M059J (cell line): Measurements from ENCODE around the gene BOLA2. TPM values are rescaled to one million over a fixed set of nuclear protein-coding genes. Genes with fewer than 3 reads are reported as not detected.
"Not testable (repeated sequence)": the region's sequence is repeated elsewhere in the genome, so short reads cannot be mapped to it uniquely, and the experiment has no call there.

ENCODE experiments used
- DNase-seq: peaks from one replicate; pipeline ENCODE4 v3.0.0-alpha.2; 2012; ENCODE audit warnings: low read depth
- total RNA-seq: library from RNA; depleted of rRNA; stranded (reverse); fragments of >200 nt; shearing (Covaris generic); gene quantifications from 2 replicates; pipeline ENCODE4 v1.2.3, GENCODE V29; 2014; rRNA removed

Gene BOLA2
- 19.6 and 27.0 TPM in 2 replicates for total RNA-seq

DNA sequence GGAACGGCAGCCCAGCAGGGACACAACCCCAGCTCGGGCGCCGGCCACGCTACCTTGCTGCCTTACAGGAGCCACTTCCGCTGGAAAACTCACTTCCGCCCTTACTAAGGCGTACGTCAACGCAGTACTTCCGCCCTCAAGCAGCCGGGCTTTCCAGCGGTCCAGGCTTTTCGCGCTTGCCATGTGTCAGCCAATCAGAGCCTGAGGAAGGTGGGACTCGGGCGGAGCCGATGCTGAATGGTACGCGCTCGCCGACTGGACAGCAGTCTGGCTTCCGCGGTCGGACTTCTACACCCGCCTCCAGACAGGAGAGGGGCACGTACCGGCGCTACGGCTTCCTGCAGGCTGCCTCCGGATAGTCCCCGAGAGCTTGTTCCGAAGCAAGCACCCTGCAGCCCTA lies at the start of gene BOLA2, which contains the start of gene SLX1B:
Gene BOLA2, minus strand, starts transcription at position 83 of the 400 bp plus-strand sequence. CDS start 98 bp downstream, outside the sequence.
Gene SLX1B, plus strand, starts transcription at position 265 of the 400 bp plus-strand sequence.
- DNase-seq = not testable (repeated sequence)

DNA sequence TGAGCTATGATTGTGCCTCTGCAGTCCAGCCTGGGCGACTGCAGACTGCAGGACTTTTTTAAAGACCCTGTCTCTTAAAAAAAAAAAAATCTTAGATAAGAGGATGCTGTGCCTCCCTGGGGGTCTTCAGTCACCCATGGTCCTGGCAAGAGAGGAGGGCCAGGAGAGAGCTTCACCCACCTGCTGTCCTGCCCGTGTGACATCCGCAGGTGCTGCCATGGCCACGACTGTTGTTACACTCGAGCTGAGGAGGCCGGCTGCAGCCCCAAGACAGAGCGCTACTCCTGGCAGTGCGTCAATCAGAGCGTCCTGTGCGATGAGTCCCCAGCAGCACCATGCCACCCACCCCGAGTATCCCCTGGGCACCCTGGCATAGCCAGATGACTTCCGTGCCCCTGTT lies 28.1 kb upstream of the BOLA2 start:
- not testable (repeated sequence) for DNase-seq

DNA sequence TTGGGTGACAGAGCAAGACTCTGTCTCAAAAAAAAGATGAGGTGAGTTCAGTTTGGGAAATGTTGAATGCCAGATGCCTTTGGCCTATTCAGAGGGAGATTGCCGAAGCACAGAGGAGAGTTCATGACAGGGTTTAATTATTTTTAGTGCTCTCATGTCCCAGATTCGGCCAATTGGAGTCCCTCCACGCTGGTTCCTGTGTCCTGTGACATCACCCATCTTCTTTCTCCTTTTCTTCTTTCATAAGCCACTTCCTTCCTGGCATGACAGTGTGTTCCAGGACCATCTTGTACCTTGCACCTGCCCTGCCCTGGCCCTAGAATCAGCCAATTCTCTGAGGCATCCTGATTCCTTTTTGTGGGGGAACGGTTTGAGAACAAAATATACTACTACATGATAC lies 17.9 kb upstream of the BOLA2 start:
- not testable (repeated sequence) for DNase-seq

DNA sequence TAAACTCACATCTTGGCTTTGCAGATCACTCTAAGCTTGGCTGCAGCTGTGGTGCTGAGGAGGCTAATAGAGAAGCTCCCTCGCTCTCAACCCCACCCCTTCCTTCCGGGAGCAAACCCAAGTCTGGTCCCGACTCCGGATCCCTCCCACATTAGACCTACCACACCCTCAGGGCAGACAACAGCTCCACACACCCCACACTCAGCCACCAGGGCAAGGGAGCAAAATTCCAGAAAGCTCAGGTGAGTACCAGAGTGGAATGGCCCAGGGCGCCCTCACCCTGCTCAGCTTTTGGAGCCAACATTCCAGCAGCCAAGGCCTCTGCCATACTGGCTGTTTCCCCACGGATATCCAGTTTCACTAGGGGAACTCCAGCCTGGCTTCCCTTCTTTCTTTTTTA lies 15.5 kb upstream of the BOLA2 start:
- DNase-seq = not testable (repeated sequence)

DNA sequence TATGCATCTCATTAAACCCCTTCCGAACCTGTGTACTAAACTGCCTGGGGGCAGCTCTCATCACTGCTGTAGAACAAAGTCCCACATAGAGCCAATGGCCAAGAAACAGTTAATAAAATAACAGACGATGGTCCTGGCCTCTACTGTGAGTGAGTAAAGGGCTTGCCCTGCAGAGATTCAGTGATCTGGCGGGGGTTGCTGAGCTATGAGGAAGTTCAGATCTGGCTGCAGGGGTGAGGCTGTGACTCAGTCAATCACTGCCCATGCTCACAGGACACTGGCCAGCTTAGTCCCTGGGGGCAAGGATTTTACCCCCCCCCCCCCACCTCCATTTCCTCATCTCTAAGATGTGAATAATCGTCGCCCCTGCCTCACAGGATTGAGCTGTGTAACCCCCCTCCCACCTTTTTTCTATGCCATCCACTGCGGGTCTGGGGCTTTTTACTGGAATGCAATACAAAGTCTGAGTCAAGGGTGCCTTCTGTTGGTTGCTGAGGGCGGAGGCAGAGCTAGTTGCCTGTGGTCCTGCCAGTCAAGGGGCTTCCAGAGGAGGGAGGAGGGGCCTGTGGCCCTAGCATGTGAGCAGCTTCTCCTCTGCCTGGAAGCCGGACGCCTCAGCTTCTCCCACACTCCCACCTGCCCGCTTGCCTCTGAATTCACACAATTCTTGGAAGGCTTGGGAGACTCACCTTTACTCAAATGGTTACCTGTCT lies 13.7 kb upstream of the BOLA2 start:
- not testable (repeated sequence) for DNase-seq

DNA sequence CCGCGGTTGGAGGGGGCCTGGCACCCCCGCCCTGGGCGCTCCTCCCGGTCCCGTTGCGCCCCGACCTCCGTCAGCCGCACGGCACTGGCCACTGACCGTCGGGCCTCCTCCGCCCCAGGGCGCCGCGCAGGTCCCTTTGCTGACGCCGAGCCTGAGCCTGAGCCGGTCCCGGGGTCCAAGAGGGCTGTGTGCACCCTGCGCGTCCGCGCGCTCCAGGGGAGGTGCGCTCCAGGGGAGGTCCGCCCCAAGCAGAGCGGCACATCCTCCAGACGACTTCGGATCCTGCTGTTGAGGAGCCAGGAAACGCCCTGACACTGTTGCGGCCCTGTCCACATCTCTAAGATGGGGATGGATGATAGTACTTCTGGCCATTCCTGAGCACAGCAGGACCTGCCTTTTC lies 12.8 kb upstream of the BOLA2 start:
- DNase-seq = not testable (repeated sequence)

DNA sequence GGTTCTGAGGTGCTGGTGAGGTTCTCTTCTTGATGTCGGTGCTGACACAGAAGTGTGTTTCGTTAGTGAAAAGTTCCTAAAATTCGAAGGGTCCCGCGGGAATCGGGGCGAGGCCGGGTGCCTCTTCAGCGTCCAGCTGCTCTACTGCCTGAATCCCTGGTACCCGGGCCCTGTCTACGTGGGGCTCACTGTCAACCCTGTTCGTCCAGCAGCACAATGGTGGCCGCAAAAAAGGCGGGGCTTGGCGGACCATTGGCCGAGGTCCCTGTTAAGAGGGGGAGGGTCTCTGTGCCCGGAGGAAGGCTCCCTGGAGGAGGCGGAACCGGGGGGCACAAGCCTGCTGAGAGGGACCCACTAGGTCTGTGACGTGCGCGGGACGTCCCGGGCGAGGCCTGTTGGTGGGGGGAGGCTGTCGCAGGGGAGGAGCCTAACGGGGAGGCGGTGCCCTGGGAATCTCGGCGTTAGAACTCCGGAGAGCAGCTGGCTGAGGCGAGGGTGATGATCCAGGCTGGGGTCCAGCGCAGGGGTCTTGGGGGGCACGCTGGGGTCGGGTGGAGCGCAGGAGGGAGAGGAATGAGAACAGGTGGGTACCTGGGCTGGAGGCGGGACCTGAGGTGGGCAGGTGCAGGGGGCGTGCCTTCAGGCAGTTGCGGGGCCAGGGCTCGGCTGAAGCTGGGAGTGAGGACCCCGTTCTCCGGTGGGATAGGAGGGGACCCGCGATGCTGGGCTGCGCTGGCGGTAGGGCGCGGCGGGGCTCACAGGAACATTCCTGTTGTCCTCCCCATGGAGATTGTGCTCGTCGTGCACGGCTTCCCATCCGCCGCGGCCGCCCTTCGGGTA lies 12.1 kb upstream of the BOLA2 start:
- DNase-seq = not testable (repeated sequence)

DNA sequence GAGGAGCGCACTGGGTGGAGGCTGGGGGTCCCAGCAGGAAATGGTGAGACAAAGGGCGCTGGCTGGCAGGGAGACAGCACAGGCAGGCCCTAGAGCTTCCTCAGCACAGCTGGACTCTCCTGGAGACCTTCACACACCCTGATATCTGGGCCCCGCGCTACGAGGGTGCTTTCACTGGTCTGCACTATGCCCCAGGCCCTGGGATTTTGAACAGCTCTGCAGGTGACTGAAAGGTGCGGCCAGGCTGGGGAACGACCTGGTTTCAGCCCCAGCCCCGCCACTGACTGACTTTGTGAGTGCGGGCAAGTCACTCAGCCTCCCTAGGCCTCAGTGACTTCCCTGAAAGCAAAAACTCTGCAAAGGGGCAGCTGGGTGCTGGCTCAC lies 6.5 kb upstream of the BOLA2 start:
- not testable (repeated sequence) for DNase-seq

DNA sequence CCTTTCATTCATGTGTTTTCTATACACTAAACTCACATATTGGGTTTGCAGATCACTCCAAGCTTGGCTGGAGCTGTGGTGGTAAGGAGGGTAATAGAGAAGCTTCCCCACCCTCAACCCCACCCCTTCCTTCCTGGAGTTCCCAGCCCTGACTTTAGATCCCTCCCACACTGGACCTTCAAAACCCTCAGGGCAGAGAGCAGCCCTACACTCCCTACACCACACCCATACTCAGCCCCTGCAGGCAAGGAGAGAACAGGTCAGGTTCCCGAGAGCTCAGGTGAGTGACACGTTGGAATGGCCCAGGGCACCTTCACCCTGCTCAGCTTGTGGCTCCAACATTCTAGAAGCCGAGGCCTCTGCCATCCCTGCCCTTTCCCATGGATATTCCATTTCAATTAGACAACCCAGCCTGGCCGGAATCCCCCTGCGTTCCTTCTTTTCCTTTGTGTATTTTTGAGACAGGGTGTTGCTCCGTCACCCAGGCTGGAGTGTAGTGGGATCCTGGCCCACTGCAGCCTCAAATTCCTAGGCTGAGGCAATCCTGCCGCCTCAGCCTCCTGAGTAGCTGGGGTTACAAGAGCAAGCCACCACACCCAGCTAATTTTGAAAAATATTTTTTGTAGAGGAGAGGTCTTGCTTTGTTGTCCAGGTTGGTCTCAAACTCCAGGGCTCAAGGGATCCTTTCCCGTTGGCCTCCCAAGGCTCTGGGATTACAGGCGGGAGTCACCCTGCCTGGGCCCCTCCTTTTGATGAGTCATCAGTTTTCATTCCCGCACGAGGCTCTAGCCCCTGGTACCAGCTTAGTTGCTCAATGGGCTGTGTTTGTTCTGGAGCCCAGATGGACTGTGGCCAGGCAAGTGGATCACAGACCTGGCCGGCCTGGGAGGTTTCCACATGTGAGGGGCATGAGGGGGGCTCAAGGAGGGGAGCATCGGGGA lies 5.8 kb upstream of the BOLA2 start, which contains the start of gene SULT1A4:
Gene SULT1A4, plus strand, starts transcription at position 208 of the 941 bp plus-strand sequence. CDS start 1,473 bp downstream, outside the sequence.
- not testable (repeated sequence) for DNase-seq

DNA sequence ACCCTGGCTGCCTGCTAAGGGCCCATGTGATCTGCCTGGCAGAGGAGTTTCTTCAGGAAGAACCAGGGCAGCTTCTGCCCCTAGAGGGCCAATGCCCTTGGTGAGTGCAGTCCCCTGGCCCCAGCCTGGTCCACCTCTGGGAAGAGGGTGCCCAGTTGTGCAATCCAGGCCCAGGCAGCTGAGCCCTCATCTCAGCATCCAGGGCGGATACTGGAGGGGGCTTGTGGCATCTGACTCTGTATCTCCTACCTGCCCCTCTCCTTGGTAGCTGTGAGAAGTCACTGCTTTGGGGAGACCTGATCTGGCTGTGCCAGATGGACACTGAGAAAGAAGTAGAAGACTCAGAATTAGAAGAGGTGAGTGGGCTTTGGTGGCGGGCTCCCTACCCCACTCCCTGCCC lies 3.5 kb upstream of the BOLA2 start:
- DNase-seq = not testable (repeated sequence)

DNA sequence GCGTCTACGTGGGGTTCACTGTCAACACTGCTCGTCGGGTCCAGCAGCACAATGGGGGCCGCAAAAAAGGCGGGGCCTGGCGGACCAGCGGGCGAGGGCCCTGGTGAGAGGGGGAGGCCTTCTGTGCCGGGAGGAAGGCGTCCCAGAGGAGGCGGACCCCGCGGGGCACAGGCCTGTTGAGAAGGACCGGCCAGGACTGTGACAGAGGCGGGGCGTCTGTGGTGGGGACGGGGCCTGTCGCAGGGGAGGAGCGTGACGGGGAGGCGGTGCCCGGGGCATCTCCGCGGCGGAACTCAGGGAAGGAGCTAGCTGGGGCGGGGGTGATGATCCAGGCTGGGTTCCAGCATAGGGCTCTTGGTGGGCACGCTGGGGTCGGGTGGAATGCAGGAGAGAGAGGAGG lies 677 bp upstream of the BOLA2 start:
- DNase-seq = not testable (repeated sequence)

DNA sequence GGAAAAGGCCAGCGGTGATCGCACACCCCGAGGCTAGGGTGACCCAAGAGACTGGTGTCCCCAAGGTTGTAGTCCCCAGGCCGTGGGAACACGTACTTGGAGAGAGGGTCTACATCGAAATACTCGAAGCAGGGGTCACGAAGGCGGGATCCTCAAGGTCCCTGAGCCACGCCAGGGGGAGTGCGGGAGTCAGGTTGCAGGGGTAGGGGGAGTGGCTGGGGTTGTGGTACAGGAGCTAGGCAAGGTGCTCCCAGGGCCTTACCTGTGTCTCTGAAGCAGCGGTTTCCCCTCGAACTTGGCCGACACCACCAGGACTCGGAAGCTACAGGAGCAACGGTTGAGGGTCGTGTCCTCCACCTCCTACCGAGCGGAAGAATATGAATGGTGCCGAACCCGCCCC lies 397 bp downstream of the BOLA2 start:
- DNase-seq = not testable (repeated sequence)

DNA sequence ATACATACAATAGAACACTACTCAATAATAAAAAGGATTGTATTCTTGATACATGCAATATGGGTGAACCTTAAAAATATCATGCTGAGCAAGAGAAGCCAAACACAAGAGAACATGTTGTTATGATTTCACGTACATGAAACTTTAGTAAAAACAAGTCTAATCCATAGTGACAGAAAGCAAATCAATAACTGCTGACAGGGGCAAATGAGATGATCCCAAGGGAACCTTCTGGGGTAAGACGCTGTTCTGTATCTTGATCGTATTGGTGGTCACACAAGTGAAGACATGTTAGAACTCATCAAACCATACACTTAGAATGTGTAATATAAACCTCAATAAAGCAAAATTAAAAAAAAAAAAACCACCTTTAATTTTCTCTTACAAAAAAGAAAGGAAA lies 28.8 kb downstream of the BOLA2 start:
- not testable (repeated sequence) for DNase-seq

DNA sequence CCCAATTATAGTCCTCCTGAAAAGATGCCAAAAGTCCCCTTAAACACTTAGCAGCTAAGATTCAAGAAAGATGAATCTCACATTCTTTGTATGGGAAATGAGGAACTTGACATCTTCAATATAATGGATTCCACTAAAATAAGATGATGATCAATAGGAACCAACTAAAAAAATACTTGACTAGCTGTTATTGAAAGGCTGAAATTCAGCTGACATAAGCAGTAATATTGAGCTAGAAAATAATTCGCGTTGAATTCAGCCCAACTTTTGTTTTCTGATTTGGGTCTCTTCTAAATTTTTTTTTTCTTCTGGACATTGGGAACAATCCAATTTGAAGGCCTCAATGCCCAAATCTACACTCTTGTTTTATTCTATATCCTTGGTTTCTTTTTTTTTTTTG lies 30.6 kb downstream of the BOLA2 start:
- not testable (repeated sequence) for DNase-seq

DNA sequence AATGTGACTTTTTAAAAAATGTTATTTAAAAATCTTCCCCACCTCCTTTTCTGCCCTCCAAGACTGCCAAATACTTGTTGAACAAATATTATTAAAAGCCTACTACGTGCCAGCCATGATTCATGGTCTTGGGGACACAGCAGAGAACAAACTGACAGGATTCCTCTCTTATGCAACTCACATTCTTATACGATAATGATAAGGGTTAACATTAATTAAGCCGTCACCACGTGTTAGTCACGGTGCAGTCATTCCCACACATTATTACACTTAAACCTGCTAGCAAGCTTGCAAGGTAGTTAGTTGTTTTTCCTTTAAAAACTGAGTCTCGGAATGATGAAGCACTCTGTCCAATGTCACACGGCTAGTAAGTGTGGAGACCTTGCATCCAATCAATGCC lies 48.9 kb downstream of the BOLA2 start:
- peak; percentile 31 for DNase-seq

Other genes starting within 250 kb of the BOLA2 start
- 0.20 and 0.25 TPM in 2 replicates for gene NPIPB11, start 47.6 kb downstream of the BOLA2 start, total RNA-seq
- gene SLX1B, start 182 bp upstream of the BOLA2 start, total RNA-seq = 37.3 and 66.2 TPM in 2 replicates
- 1.2 and 2.0 TPM in 2 replicates for gene SULT1A4, start 5.6 kb upstream of the BOLA2 start, total RNA-seq
- gene NPIPB12, start 52.1 kb upstream of the BOLA2 start, total RNA-seq = 0.98 and 4.4 TPM in 2 replicates
- 1.1 and 1.8 TPM in 2 replicates for gene SPN, start 208.9 kb upstream of the BOLA2 start, total RNA-seq
- 4.0 and 9.0 TPM in 2 replicates for gene QPRT, start 224.8 kb upstream of the BOLA2 start, total RNA-seq